ENCODE data around the gene TRPM7. TPM values are rescaled to one million over a fixed set of nuclear protein-coding genes. Genes with fewer than 3 reads are reported as not detected.
A peak's percentile ranks its signal among the peaks of the same experiment; 100 is the strongest.

Gene TRPM7
- total and polyA plus RNA-seq, 12 donors = 6.7 to 42.4 (median 28.1) TPM

- WGBS, 2 donors = 67 to 78% methylated on average over 4 of the region's 4 CpGs
- no peak for DNase-seq
- H3K36me3 ChIP-seq = peaks cover 4 to 98% (median 43%) of the 10 kb centered on the region in 9 donors
These were observed 31.0 kb downstream of the TRPM7 start for GRCh38 chr15:50655555-50655954.

DNA sequence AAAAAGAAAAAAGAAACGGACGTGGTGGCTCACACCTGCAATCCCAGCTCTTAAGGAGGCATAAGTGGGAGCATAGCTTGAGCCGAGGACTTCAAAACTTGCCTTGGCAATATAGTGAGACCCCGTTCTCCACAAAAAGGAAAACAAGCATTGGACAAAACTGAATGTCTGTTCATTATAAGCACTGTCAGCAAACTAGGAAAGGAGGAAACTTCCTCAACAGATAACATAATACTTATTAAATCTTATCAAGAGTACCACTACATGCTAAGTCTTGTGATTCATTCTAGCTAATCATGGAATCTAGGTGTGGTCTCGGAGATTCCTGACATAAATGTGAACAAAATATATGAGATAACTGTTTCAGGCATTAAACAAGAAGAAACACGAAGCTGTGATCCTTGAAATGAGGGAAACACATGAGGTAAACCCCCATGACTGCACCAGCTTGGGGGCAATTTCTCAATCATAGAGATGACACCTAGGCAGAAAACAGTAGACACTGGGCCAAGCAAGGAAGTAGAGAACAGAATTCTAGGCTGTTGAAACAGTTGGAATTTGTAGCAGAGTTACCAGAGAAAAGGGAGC, 33.3 kb downstream of the TRPM7 start:
- H3K27ac ChIP-seq = no peak overlapping the region
- no peak overlapping the region for H3K4me3 ChIP-seq
- DNase-seq (no peak), ATAC-seq (no peak)
- no peak for TF ChIP-seq CTCF (IDR thresholded peaks at IDR 0.05)
- peaks cover 4 to 98% (median 48%) of the 10 kb centered on the region in 9 donors for H3K36me3 ChIP-seq
- no peaks in the 10 kb centered on the region for H3K9me3 ChIP-seq
- H3K27me3 ChIP-seq = no peaks in the 10 kb centered on the region
- no peaks in the 10 kb centered on the region for H3K4me1 ChIP-seq
- 80 to 87% methylated on average over 6 of the region's 6 CpGs for WGBS, 2 donors
- intact Hi-C loops (cut with DNase I) = no loop called here

More at GRCh38 chr15:50655555-50655954, 31.0 kb downstream of the TRPM7 start:
- intact Hi-C loops (cut with DNase I) = no loop called here
- TF ChIP-seq CTCF (IDR thresholded peaks at IDR 0.05) = no peak
- ATAC-seq = peak in 2 of 8 donors; percentile 30 to 44
- H3K4me1 ChIP-seq = peaks cover 0 to 4% (median 0%) of the 10 kb centered on the region in 9 donors
- no peak overlapping the region for H3K4me3 ChIP-seq
- H3K27ac ChIP-seq = peak overlapping the region in 1 of 10 donors; percentile 19
- no peaks in the 10 kb centered on the region for H3K9me3 ChIP-seq
- no peaks in the 10 kb centered on the region for H3K27me3 ChIP-seq

GRCh38 chr15:50652671-50653070, 33.9 kb downstream of the TRPM7 start:
- H3K4me1 ChIP-seq = no peaks in the 10 kb centered on the region
- no peak for TF ChIP-seq CTCF (IDR thresholded peaks at IDR 0.05)
- H3K4me3 ChIP-seq = no peak overlapping the region
- peaks cover 4 to 98% (median 47%) of the 10 kb centered on the region in 9 donors for H3K36me3 ChIP-seq
- intact Hi-C loops (cut with DNase I) = no loop called here
- ATAC-seq (no peak), DNase-seq (no peak)
- no peaks in the 10 kb centered on the region for H3K27me3 ChIP-seq
- no peak overlapping the region for H3K27ac ChIP-seq
- WGBS, 2 donors = 78 to 95% methylated on average over 3 of the region's 3 CpGs
- H3K9me3 ChIP-seq = no peaks in the 10 kb centered on the region

- intact Hi-C loops (cut with DNase I) = loop anchor here in 1 of 10 donors (10.0 kb wide), 1 partner anchor 47 kb away; no protein-coding TSS in a partner anchor
- TF ChIP-seq CTCF (IDR thresholded peaks at IDR 0.05) = no peak
- no peak overlapping the region for H3K4me3 ChIP-seq
- ATAC-seq (no peak), DNase-seq (no peak)
- no peaks in the 10 kb centered on the region for H3K27me3 ChIP-seq
- H3K36me3 ChIP-seq = peaks cover 0 to 100% (median 51%) of the 10 kb centered on the region in 9 donors
- H3K4me1 ChIP-seq = peaks cover 0 to 9% (median 0%) of the 10 kb centered on the region in 9 donors
- no peak overlapping the region for H3K27ac ChIP-seq
- no peaks in the 10 kb centered on the region for H3K9me3 ChIP-seq
- 51 to 73% methylated on average over 2 of the region's 2 CpGs for WGBS, 2 donors
These were observed 45.3 kb downstream of the TRPM7 start for GRCh38 chr15:50641318-50641717.

Data from heart right ventricle (tissue), 16 donors.